PC-3 (cell line): ENCODE measurements around the gene LRRC8B.

Source experiments
- CTCF ChIP-seq: fragments of 300-600 bp; sonication (generic); conservative IDR thresholded peaks from 2 replicates; pipeline ENCODE4 v1.5.1; 2017; ENCODE audit warnings: antibody characterized with exemption, low read depth, mild to moderate bottlenecking, low read length
- EZH2 ChIP-seq: fragments of 300-600 bp; sonication (generic); IDR thresholded peaks from one replicate; pipeline ENCODE4 v1.6.1; 2017; ENCODE audit warnings: antibody characterized with exemption, mild to moderate bottlenecking, low read length; ENCODE audit not compliant: unreplicated experiment

- TF ChIP-seq CTCF (no peak), EZH2 (no peak)
Observed at GRCh38 chr1:89603651-89604413, 79.2 kb downstream of the LRRC8B start.
